Effector memory CD4-positive, alpha-beta T cell (primary cell): ENCODE data around the gene AKT1.

Source experiments
- DNase-seq, 3 donors: peaks; one replicate each; pipeline ENCODE4 v3.0.0-alpha.2; 2020
- H3K27ac ChIP-seq: 2 replicates; pipeline ENCODE4 v1.7.0; 2013; ENCODE audit warnings: mild to moderate bottlenecking, low read length, moderate library complexity; ENCODE audit not compliant: insufficient read depth, poor library complexity, severe bottlenecking
- H3K27me3 ChIP-seq: replicated peaks from 2 replicates; pipeline ENCODE4 v1.7.0; 2013; ENCODE audit warnings: mild to moderate bottlenecking, low read length; ENCODE audit not compliant: insufficient read depth, control insufficient read depth, poor library complexity, severe bottlenecking
- H3K36me3 ChIP-seq: 2 replicates; pipeline ENCODE4 v1.7.0; 2013; ENCODE audit warnings: mild to moderate bottlenecking, low read length, moderate library complexity; ENCODE audit not compliant: control insufficient read depth, insufficient read depth
- H3K4me1 ChIP-seq: 2 replicates; pipeline ENCODE4 v1.7.0; 2013; ENCODE audit warnings: low read length, mild to moderate bottlenecking; ENCODE audit not compliant: control insufficient read depth, insufficient read depth, poor library complexity, severe bottlenecking
- H3K4me3 ChIP-seq: 2 replicates; pipeline ENCODE4 v1.7.0; 2013; ENCODE audit warnings: low read length, low read depth, mild to moderate bottlenecking; ENCODE audit not compliant: insufficient read depth, poor library complexity, severe bottlenecking
- H3K9me3 ChIP-seq: 2 replicates; pipeline ENCODE4 v1.7.0; 2013; ENCODE audit warnings: mild to moderate bottlenecking, low read length, moderate library complexity; ENCODE audit not compliant: control insufficient read depth

The AKT1 gene

GRCh38 chr14:104721505-104722431, 73.8 kb downstream of the AKT1 start:
- Histone ChIP-seq H3K36me3 (no peaks in the 10 kb centered on the region), H3K27me3 (no peaks in the 10 kb centered on the region), H3K27ac (no peak overlapping the region), H3K4me1 (peaks cover 6% of the 10 kb centered on the region), H3K9me3 (no peaks in the 10 kb centered on the region), H3K4me3 (no peak overlapping the region)
- DNase-seq, result no peak
